Measurements from ENCODE around the gene ZNF12.
"Not testable (repeated sequence)": the region's sequence is repeated elsewhere in the genome, so short reads cannot be mapped to it uniquely, and the experiment has no call there.

GRCh38 chr7:6670851-6671250 is 35.9 kb downstream of the ZNF12 start:
- not testable (repeated sequence) for TF ChIP-seq CTCF (IDR thresholded peaks at IDR 0.05; ENCODE audit: low read length); EZH2 (IDR thresholded peaks at IDR 0.05; ENCODE audit: borderline replicate concordance, low read length)

Measured in OCI-LY1 (cell line).